K562 (cell line): Measurements from ENCODE around the gene SPATC1L.

Source experiments
- CTCF ChIP-seq, 3 experiments: IDR thresholded peaks in 2 of 3; conservative IDR thresholded peaks in 1 of 3; 2 replicates each; pipeline ENCODE4 v1.5.1; 2011 to 2012; ENCODE audit warnings: low read length in 3 of 3, mild to moderate bottlenecking in 3 of 3, control low read depth in 2 of 3, improper control_type of control experiment in 1 of 3, inconsistent platforms in 1 of 3, low read depth in 1 of 3, mixed read lengths in 1 of 3, moderate library complexity in 1 of 3; ENCODE audit not compliant: insufficient read depth in 2 of 3
- E2F8 ChIP-seq: fragments of 450-650 bp; IDR thresholded peaks from 2 replicates; pipeline ENCODE4 v1.7.1; 2018; ENCODE audit warnings: mild to moderate bottlenecking, low read depth; ENCODE audit not compliant: partially characterized antibody
- EP300 ChIP-seq: IDR thresholded peaks from 2 replicates; pipeline ENCODE4 v1.6.1; 2012; ENCODE audit warnings: low read length, improper control_type of control experiment
- FOXP4 ChIP-seq: sonication (generic); formaldehyde crosslinking; IDR thresholded peaks from 2 replicates; pipeline ENCODE4 v1.8.0; 2022; ENCODE audit warnings: mild to moderate bottlenecking, missing genetic modification reagents, borderline replicate concordance
- MAX ChIP-seq: sonication (generic); formaldehyde crosslinking; IDR thresholded peaks from 2 replicates; pipeline ENCODE4 v1.9.0; 2022; ENCODE audit warnings: mild to moderate bottlenecking, missing genetic modification reagents
- POLR2A ChIP-seq: fragments of 450-650 bp; conservative IDR thresholded peaks from 2 replicates; pipeline ENCODE4 v1.6.1; 2016
- RBBP5 ChIP-seq: fragments of 200-600 bp; sonication (generic); IDR thresholded peaks from 2 replicates; pipeline ENCODE4 v1.6.1; 2012; ENCODE audit warnings: borderline replicate concordance, mild to moderate bottlenecking, low read length, control low read depth, inconsistent platforms; ENCODE audit not compliant: insufficient read depth, poor library complexity, severe bottlenecking
- SNAPC5 ChIP-seq: fragments of 250-450 bp; sonication (Bioruptor Pico); IDR thresholded peaks from 2 replicates; pipeline ENCODE4 v1.8.0; 2021; ENCODE audit warnings: moderate library complexity, mild to moderate bottlenecking, inconsistent platforms
- SPI1 ChIP-seq: IDR thresholded peaks from 2 replicates; pipeline ENCODE4 v1.6.1; 2011; ENCODE audit warnings: low read depth, low read length, control low read depth, borderline replicate concordance
- TRIM24 ChIP-seq, 2 experiments: fragments of 450-650 bp; IDR thresholded peaks; 2 replicates each; pipeline ENCODE4 v1.6.1; 2016
- ZBTB7A ChIP-seq: IDR thresholded peaks from 2 replicates; pipeline ENCODE4 v1.6.1; 2011; ENCODE audit warnings: low read depth, mild to moderate bottlenecking, low read length, moderate library complexity, borderline replicate concordance; ENCODE audit not compliant: control insufficient read depth

GRCh38 chr21:46146856-46147255 is 37.4 kb downstream of the SPATC1L start:
- TF ChIP-seq POLR2A (no peak), SNAPC5 (CRISPR knock-in tag) (no peak), EP300 (no peak), RBBP5 (no peak), E2F8 (no peak), MAX (CRISPR knock-in tag) (no peak), SPI1 (no peak), TRIM24 (IDR thresholded peaks at IDR 0.05) (no peak), FOXP4 (no peak), ZBTB7A (peak; percentile 49; the same call in 1 of the 2 replicates), CTCF (IDR thresholded peaks at IDR 0.05 in 2 of 3, conservative IDR thresholded peaks at IDR 0.05 in 1 of 3; ENCODE audit: insufficient read depth in 2 of 3, low read depth in 1 of 3, low read length in 3 of 3) (no peak)
